NCI-H1092 (cell line): ENCODE data around the gene RNU5B-1.
A peak's percentile ranks its signal among the peaks of the same experiment; 100 is the strongest.

Experiments used
- DNase-seq: peaks from one replicate; lab custom pipeline; 2025; lab: John Stamatoyannopoulos, UW

RNU5B-1 gene

GRCh38 chr15:65328506-65329287 is 24.2 kb downstream of the RNU5B-1 start:
- DNase-seq, result no peak

DNA sequence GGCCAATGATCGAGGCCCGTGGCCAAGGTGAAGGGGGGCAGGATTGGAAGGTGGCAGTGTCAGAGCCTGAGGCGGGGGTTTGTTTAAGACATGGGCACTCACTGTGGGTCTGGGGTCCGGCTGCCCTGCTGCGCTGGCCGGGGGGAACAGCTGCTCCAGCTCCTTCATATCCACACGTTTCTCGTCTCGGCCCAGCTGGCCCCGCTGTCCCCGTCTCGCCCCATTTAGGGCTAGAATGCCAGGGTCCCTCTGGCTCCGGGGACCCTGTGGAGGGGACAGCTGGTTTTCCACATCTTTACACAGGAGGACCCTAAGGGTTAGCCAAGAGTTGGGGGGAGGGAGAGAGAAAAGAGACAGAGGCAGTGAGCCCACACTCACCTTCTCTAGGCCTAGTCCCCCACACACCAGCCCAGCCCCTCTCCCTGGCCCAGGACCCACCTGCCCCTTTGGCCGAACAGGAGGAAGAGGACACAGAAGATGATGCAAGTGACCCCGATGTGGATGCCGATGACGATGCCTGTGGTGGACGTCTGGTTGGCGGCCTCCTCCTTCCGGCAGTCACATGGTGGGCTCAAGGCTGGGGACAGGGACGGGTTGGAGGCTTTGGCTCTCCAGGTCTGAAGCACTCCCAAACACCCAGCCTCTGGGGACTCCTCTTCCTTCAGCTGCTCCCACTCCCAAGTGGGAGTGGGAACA is 25.0 kb downstream of the RNU5B-1 start:
- no peak for DNase-seq

DNA sequence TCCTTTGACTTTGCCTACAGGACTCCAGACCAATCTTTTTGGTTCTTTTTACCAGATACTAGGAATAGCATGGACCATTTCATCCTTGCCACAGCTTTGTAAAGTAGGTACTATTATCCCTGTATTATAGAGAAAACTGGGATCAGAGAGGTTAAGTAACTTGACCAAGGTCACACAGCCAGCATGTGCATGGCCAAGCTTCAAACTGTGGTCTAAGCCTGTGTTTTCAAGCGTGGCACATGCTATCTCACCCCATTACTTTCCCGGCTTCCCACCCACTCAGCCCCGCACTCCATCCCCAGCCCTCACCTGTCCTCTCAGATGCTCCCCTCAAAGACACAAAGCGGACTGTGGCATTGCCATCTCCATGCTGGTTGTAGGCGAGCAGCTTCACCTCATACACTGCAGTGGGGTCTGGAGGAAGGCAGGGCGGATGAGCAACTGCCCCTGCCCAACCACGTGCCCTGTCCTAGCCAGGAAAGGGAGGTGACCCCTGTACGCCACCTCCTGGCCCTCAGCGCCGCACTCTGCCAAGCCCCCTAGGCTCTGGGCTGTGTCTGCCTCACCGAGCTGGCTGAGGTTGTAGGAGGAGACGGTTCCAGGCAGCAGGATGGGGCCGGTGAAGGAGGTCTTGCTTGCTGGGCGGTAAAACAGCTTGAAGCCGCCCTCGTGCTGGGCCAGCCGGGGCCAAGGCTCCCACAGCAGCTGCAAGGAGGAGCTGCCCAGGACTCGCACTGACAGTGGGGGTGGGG is 25.7 kb downstream of the RNU5B-1 start:
- no peak for DNase-seq

- no peak for DNase-seq
Observed at GRCh38 chr15:65330934-65331645, 26.6 kb downstream of the RNU5B-1 start.

DNA sequence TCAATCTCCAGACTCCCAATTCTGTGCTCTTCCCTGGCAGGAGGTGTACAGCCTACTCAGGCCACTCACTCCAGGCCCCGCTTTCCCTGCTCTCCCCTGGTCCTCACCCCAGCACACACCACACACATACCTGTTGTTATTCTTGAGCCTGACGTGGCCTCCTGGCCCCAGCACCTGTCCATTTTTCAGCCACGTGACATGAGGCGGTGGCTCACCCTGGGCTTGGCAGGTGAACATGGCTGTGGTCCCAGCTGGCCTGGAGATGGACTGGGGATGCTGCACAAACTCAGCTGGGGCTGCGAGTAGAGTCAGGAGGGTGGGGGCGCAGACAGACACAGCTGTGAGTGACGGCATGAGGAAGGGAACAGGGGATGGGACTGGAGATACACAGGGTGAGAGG is 27.3 kb downstream of the RNU5B-1 start:
- DNase-seq, result no peak

GRCh38 chr15:65332391-65333147 is 28.1 kb downstream of the RNU5B-1 start:
- no peak for DNase-seq

- no peak for DNase-seq
Observed at GRCh38 chr15:65333148-65333820, 28.8 kb downstream of the RNU5B-1 start.

GRCh38 chr15:65333856-65334255 is 29.4 kb downstream of the RNU5B-1 start:
- no peak for DNase-seq

- DNase-seq, result no peak
Observed at GRCh38 chr15:65334586-65335231, 30.2 kb downstream of the RNU5B-1 start.

DNA sequence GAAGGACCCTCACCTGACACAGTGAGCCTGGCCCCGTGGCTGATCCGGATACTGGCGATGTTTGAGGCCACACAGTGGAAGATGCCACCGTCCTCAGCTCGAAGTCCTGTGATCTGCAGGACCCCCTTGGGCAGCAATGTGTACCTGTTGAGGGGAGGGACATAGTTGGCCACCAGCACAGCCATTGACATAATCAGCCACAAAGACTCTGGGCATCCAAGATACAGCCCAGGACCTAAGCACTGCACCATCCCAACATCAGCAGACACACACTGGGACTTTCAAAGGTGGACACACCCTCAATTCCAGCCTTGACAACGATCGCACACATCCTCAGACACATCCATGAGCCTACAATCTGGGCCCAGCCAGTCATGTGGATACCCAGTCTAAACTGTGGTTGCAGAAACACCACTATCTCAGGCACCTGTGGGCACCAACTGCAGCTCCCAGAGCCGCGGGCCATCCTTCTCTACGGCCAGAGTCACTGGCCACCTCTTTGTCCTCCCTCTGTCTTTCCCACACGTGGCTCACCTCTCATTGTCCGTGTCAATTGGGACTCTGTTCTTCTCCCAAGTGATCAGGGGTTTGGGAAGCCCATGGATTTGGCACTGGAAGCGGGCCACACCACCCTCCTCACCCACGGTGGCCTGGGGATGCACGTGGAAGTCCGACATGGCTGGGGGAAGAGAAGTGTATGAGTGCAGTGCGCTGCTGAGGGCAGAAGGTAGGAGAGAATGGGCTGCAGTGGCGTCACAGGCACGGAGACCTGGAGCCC is 31.0 kb downstream of the RNU5B-1 start:
- no peak for DNase-seq

- peak; percentile 21 for DNase-seq
Observed at GRCh38 chr15:65336493-65337435, 32.3 kb downstream of the RNU5B-1 start.

DNA sequence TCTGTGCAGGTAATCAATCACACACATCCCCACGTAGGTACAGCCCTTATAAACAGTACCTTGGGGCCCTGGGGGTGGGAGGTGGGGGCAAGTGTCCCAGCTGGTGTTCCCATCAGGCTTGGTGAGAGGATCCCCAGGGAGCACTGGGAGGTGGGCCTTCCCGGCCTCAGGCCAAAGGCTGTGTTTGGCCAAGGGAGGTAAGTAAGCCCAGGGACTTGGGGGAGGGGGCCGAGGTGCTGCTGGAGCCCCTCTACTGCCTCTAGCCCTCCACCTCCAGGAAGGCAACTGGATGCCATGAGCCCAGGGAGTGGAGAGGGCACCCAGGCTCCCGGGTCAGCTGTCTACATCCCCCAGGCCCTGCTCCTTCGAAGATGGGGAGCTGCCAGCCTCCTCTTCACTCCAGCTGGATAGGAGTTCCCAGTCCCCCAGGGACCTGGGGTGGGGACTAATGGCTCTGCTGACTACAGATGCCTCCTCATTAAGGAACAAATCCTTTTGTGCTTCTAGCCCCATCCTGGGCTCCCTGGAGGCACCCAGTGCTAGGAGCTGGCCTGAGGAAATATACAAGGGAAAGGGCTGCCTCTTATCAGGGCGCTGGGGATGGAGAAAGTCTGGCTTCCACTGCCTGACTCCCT is 33.1 kb downstream of the RNU5B-1 start:
- DNase-seq, result peak; percentile 59

DNA sequence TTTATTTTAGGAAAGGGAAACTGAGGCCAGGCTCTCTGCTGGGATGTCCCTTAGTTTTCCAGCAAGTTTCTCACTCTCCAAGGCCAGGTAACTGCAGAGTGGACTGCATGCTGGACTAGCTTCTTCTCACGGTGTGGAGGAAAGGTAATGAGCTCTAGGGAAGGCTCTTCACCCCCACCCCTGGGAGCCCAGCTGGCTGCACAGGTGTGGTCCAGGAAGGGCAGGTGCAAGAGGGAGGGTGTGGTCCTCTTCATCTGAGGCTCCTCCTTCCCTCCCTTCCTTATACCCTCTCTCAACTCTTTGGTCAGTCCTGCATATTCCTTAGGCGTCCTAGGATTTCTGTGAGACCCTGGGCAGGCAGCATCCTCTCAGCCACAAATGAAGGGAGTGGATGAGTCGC is 33.9 kb downstream of the RNU5B-1 start:
- DNase-seq, result no peak

- DNase-seq, result no peak
Observed at GRCh38 chr15:65338823-65339222, 34.3 kb downstream of the RNU5B-1 start.

DNA sequence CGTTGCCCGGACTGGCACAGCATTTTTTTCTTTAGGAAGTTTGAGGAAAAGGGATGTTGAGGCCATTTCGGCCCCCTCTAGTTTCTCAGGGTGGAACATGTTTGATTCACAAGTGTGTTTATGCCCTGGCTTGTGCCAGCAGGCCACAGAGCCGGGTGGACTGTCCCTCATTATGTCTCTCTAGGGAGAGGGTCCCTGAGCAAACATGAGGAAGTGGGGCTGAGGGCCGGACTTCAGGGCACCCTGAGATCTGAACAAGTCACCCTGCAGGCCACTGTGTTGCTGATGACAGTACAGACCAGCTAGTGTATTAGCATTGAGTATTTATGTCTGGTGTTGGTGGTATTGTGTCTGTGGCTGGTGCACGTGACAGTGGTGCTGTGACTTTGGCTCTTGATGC is 34.9 kb downstream of the RNU5B-1 start:
- no peak for DNase-seq

DNA sequence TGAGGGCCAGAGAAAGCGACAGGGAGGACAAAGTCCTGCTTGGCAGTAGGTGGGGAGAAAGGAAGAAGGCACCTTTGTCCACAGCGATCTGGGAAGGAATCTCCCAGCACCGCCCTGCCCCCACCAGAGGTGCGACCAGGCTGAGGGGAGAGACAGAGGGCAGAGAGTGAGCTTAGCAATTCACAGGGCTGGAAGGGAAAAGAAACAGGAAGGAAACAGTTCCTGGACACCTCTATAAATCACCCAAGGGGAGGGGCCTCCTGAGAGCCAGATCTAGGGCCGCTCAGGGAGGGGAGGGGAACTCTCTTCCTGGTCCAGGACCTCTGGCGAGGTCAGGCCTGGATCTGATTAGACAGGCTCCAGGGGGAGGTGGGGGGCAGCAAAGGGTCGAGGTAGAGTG is 35.4 kb downstream of the RNU5B-1 start:
- no peak for DNase-seq

GRCh38 chr15:65342493-65342892 is 38.0 kb downstream of the RNU5B-1 start:
- no peak for DNase-seq
